K562 (cell line): ENCODE measurements around the gene KIF27.

Experiments used
- BDP1 ChIP-seq: IDR thresholded peaks from 3 replicates; pipeline ENCODE4 v1.6.1; 2011; ENCODE audit not compliant: insufficient read length, insufficient read depth
- CBFA2T2 ChIP-seq: fragments of 450-650 bp; conservative IDR thresholded peaks from 2 replicates; pipeline ENCODE4 v1.6.1; 2017; ENCODE audit warnings: mild to moderate bottlenecking
- GMEB1 ChIP-seq: fragments of 250-450 bp; sonication (Bioruptor Pico); IDR thresholded peaks from 2 replicates; pipeline ENCODE4 v1.4.0; 2020; ENCODE audit warnings: mild to moderate bottlenecking
- HMGXB4 ChIP-seq: sonication (generic); formaldehyde crosslinking; IDR thresholded peaks from 2 replicates; pipeline ENCODE4 v1.8.1; 2023; ENCODE audit warnings: mild to moderate bottlenecking, missing genetic modification reagents
- MXI1 ChIP-seq: IDR thresholded peaks from 2 replicates; pipeline ENCODE4 v1.6.1; 2011; ENCODE audit warnings: low read depth, mild to moderate bottlenecking, improper control_type of control experiment, low read length
- SETDB1 ChIP-seq: IDR thresholded peaks from one replicate; pipeline ENCODE4 v1.6.1; 2012; ENCODE audit warnings: low read length, control low read depth, inconsistent platforms
- WHSC1 ChIP-seq: IDR thresholded peaks from one replicate; pipeline ENCODE4 v1.6.1; 2012; ENCODE audit warnings: low read length, control low read depth, inconsistent platforms
- ZNF143 ChIP-seq: sonication (generic); formaldehyde crosslinking; IDR thresholded peaks from 2 replicates; pipeline ENCODE4 v1.9.0; 2022; ENCODE audit warnings: mild to moderate bottlenecking, missing genetic modification reagents
- ZNF232 ChIP-seq: sonication (generic); formaldehyde crosslinking; IDR thresholded peaks from 2 replicates; pipeline ENCODE4 v1.8.0; 2022; ENCODE audit warnings: mild to moderate bottlenecking, missing genetic modification reagents
- ZNF239 ChIP-seq: fragments of 250-450 bp; sonication (Bioruptor Pico); IDR thresholded peaks from 2 replicates; pipeline ENCODE4 v1.4.0; 2020; ENCODE audit warnings: mild to moderate bottlenecking
- TF ChIP-seq, protein P1 (sequence below), 3 experiments: IDR thresholded peaks in 2 of 3; conservative IDR thresholded peaks in 1 of 3; 2 replicates each; pipeline ENCODE4 v1.5.1; 2011 to 2012; ENCODE audit warnings: low read length in 3 of 3, mild to moderate bottlenecking in 3 of 3, control low read depth in 2 of 3, improper control_type of control experiment in 1 of 3, inconsistent platforms in 1 of 3, low read depth in 1 of 3, mixed read lengths in 1 of 3, moderate library complexity in 1 of 3; ENCODE audit not compliant: insufficient read depth in 2 of 3

DNA sequence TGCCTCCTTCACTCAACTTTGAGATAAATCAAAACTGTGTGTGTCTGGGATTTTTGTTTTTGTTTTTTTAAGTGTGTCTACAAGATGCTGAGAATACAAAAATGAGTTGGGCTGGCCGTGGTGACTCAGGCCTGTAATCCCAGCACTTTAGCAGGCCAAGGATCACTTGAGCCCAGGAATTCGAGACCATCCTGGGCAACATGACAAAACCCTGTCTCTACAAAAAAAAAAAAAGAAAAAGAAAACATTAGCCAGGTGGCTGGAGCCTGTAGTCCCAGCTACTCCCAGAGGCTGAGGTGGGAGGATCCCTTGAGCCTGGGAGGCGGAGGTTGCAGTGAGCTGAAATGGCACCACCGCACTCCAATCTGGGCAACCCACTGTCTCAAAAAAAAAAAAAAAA, 37.8 kb upstream of the KIF27 start:
- TF ChIP-seq ZNF232 (no peak), BDP1 (no peak), HMGXB4 (no peak), ZNF143 (CRISPR knock-in tag) (no peak), GMEB1 (CRISPR knock-in tag) (no peak), WHSC1 (no peak), MXI1 (no peak), ZNF239 (no peak), SETDB1 (no peak), CBFA2T2 (no peak)
- TF ChIP-seq, protein P1, sequence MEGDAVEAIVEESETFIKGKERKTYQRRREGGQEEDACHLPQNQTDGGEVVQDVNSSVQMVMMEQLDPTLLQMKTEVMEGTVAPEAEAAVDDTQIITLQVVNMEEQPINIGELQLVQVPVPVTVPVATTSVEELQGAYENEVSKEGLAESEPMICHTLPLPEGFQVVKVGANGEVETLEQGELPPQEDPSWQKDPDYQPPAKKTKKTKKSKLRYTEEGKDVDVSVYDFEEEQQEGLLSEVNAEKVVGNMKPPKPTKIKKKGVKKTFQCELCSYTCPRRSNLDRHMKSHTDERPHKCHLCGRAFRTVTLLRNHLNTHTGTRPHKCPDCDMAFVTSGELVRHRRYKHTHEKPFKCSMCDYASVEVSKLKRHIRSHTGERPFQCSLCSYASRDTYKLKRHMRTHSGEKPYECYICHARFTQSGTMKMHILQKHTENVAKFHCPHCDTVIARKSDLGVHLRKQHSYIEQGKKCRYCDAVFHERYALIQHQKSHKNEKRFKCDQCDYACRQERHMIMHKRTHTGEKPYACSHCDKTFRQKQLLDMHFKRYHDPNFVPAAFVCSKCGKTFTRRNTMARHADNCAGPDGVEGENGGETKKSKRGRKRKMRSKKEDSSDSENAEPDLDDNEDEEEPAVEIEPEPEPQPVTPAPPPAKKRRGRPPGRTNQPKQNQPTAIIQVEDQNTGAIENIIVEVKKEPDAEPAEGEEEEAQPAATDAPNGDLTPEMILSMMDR (IDR thresholded peaks at IDR 0.05 in 2 of 3, conservative IDR thresholded peaks at IDR 0.05 in 1 of 3; ENCODE audit: insufficient read depth in 2 of 3, low read depth in 1 of 3, low read length in 3 of 3) = no peak
